Panc1 (cell line): Measurements from ENCODE around the gene C11orf68.
"Not testable (repeated sequence)": the region's sequence is repeated elsewhere in the genome, so short reads cannot be mapped to it uniquely, and the experiment has no call there.

Experiments
- CTCF ChIP-seq: fragments of 450-650 bp; IDR thresholded peaks from 2 replicates; pipeline ENCODE4 v1.5.1; 2017; ENCODE audit warnings: mild to moderate bottlenecking
- POLR2AphosphoS5 ChIP-seq: IDR thresholded peaks from 2 replicates; pipeline ENCODE4 v1.6.1; 2012; ENCODE audit warnings: mild to moderate bottlenecking, low read depth, low read length, moderate library complexity
- REST ChIP-seq, 2 experiments: IDR thresholded peaks; 2 replicates each; pipeline ENCODE4 v1.6.1; 2011 to 2012; ENCODE audit warnings: low read depth in 2 of 2, control low read depth in 1 of 2, low read length in 1 of 2, mild to moderate bottlenecking in 1 of 2, moderate library complexity in 1 of 2; ENCODE audit not compliant: insufficient read depth in 1 of 2

- TF ChIP-seq CTCF; REST (IDR thresholded peaks at IDR 0.05; ENCODE audit: insufficient read depth in 1 of 2, low read depth in 2 of 2, low read length in 1 of 2); POLR2AphosphoS5: not testable (repeated sequence)
These were observed 31.8 kb upstream of the C11orf68 start for GRCh38 chr11:65950711-65951110.
